GM18951 (cell line): Measurements from ENCODE around the gene ADGRL2.

Experiments
- POLR2A ChIP-seq: IDR thresholded peaks from 4 replicates; pipeline ENCODE4 v1.6.1; 2011; ENCODE audit warnings: mild to moderate bottlenecking; ENCODE audit not compliant: insufficient read length, insufficient read depth; ENCODE audit errors: extremely low read depth
- in situ Hi-C: fragments of 300-500 bp; cut with MboI; formaldehyde crosslinking; loops from one replicate; pipeline ENCODE4 v1.12.0; 2022; ENCODE audit warnings: low sequenced_read_pairs, mixed read lengths, inconsistent platforms; ENCODE audit not compliant: unreplicated experiment

ADGRL2 gene

GRCh38 chr1:81921851-81922462 lies 121.2 kb downstream of the ADGRL2 start:
- in situ Hi-C loops = no loop called here

GRCh38 chr1:81922955-81923354 lies 122.2 kb downstream of the ADGRL2 start:
- TF ChIP-seq POLR2A = no peak
- in situ Hi-C loops = no loop called here

More at GRCh38 chr1:81921851-81922462, 121.2 kb downstream of the ADGRL2 start:
- no peak for TF ChIP-seq POLR2A

- TF ChIP-seq POLR2A = no peak
- in situ Hi-C loops = no loop called here
Measured at GRCh38 chr1:81929106-81929505, 128.4 kb downstream of the ADGRL2 start.

GRCh38 chr1:81936853-81937252 lies 136.1 kb downstream of the ADGRL2 start:
- no peak for TF ChIP-seq POLR2A
- in situ Hi-C loops = no loop called here

GRCh38 chr1:81937791-81938450 lies 137.2 kb downstream of the ADGRL2 start:
- in situ Hi-C loops = no loop called here
- no peak for TF ChIP-seq POLR2A

GRCh38 chr1:81948495-81948894 lies 147.8 kb downstream of the ADGRL2 start:
- TF ChIP-seq POLR2A = no peak
- in situ Hi-C loops = no loop called here

- TF ChIP-seq POLR2A = no peak
- in situ Hi-C loops = no loop called here
Measured at GRCh38 chr1:81949421-81949820, 148.7 kb downstream of the ADGRL2 start.

- in situ Hi-C loops = no loop called here
- no peak for TF ChIP-seq POLR2A
Measured at GRCh38 chr1:81950037-81950436, 149.3 kb downstream of the ADGRL2 start.

- in situ Hi-C loops = no loop called here
Measured at GRCh38 chr1:81950591-81951244, 150.0 kb downstream of the ADGRL2 start.

GRCh38 chr1:81954534-81955020 lies 153.8 kb downstream of the ADGRL2 start:
- in situ Hi-C loops = no loop called here
- TF ChIP-seq POLR2A = no peak

More at GRCh38 chr1:81950591-81951244, 150.0 kb downstream of the ADGRL2 start:
- no peak for TF ChIP-seq POLR2A

- TF ChIP-seq POLR2A = no peak
- in situ Hi-C loops = no loop called here
Measured at GRCh38 chr1:81967951-81968350, 167.2 kb downstream of the ADGRL2 start.

GRCh38 chr1:81970416-81970815 lies 169.7 kb downstream of the ADGRL2 start:
- in situ Hi-C loops = no loop called here
- TF ChIP-seq POLR2A = no peak

GRCh38 chr1:81974222-81974841 lies 173.6 kb downstream of the ADGRL2 start:
- TF ChIP-seq POLR2A = no peak
- in situ Hi-C loops = no loop called here
